Measurements from ENCODE around the gene CCDC187. TPM values are rescaled to one million over a fixed set of nuclear protein-coding genes. Genes with fewer than 3 reads are reported as not detected.

The CCDC187 gene
- total and polyA plus RNA-seq, 4 donors: 2.0 to 16.8 (median 6.8) TPM

DNA sequence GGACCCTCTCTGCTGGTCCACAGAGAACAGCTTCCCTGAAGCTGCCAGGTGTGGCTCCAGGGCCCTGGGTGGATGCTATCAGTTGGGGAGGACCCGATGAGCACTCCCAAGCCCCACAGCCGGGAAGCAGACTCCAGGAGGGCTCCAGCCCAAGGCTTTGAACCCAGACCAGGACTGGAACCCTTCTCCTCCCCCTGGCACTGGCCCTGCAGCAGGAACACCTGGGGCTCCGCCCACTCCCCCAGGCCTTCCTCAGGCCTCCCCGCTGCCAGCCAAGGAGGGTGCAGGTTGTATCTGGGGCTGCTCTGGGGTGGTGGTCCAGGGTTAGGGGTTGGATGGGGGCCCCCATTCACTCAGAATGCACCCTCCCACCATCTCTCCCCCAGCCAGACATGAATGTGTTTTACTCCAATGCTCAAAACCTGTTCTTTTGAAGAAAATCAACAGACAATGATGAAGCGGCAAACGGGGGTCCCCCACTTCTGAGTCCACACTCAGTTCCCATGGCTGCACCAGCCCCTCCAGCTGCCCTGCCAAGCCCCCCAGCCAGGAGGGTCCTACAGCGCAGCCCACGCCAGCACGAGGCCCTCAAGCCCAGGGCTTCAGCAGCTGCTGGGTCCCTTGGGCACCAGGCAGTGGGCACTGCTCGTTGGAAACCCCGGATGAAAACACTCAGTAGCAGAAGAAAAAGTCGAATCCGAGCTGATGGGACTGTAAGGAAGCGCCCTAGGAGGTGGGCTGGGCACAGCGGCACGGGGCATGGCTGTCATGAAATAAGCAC, 23.2 kb downstream of the CCDC187 start:
- TF ChIP-seq, protein P1, sequence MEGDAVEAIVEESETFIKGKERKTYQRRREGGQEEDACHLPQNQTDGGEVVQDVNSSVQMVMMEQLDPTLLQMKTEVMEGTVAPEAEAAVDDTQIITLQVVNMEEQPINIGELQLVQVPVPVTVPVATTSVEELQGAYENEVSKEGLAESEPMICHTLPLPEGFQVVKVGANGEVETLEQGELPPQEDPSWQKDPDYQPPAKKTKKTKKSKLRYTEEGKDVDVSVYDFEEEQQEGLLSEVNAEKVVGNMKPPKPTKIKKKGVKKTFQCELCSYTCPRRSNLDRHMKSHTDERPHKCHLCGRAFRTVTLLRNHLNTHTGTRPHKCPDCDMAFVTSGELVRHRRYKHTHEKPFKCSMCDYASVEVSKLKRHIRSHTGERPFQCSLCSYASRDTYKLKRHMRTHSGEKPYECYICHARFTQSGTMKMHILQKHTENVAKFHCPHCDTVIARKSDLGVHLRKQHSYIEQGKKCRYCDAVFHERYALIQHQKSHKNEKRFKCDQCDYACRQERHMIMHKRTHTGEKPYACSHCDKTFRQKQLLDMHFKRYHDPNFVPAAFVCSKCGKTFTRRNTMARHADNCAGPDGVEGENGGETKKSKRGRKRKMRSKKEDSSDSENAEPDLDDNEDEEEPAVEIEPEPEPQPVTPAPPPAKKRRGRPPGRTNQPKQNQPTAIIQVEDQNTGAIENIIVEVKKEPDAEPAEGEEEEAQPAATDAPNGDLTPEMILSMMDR (IDR thresholded peaks at IDR 0.05; ENCODE audit: control extremely low read depth, extremely low read depth): no peak
- DNase-seq: no peak
- no peak for ATAC-seq (ENCODE audit: insufficient read depth, low FRiP score)
- H3K27ac ChIP-seq (ENCODE audit: low read depth in 1 of 2, low read length in 1 of 2): no peak overlapping the region
- H3K4me3 ChIP-seq: no peak overlapping the region
- peaks cover 0 to 4% (median 0%) of the 10 kb centered on the region in 5 donors for H3K4me1 ChIP-seq (ENCODE audit: control insufficient read depth in 5 of 5, insufficient read depth in 5 of 5, low read length in 5 of 5)
- peaks cover 0 to 6% (median 0%) of the 10 kb centered on the region in 3 donors for H3K27me3 ChIP-seq (ENCODE audit: control insufficient read depth in 3 of 3, insufficient read depth in 3 of 3, low read length in 2 of 3)
- H3K9ac ChIP-seq (ENCODE audit: insufficient read depth in 1 of 2, low read length in 2 of 2): no peak overlapping the region
- WGBS, 2 donors: 90 to 92% methylated on average over 16 of the region's 16 CpGs
- H3K9me3 ChIP-seq (ENCODE audit: control insufficient read depth in 4 of 4, insufficient read depth in 3 of 4, low read length in 3 of 4): peaks cover 0 to 7% (median 0%) of the 10 kb centered on the region in 4 donors
- no peaks in the 10 kb centered on the region for H3K36me3 ChIP-seq (ENCODE audit: control insufficient read depth in 4 of 4, insufficient read depth in 4 of 4, low read length in 4 of 4)

DNA sequence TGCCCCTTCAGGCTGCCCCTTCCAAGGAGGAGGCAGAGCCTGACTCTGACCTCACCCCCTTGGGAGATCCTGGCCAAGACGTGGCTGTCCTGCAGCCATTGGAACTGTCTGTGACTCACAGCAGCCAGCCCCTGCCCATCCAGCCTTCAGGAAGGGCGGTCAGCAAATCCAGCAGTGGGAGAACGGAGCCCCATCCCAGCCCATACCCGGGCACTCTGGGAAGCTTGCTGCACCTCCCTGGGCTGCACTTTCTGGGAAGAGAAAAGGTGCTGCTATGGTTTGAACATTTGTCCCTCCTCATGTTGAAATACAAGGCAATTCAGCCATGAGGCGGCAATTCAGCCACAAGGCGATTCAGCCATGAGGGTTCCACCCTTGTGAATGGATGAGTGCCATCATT, 24.4 kb downstream of the CCDC187 start:
- H3K36me3 ChIP-seq (ENCODE audit: control insufficient read depth in 4 of 4, insufficient read depth in 4 of 4, low read length in 4 of 4): no peaks in the 10 kb centered on the region
- H3K9me3 ChIP-seq (ENCODE audit: control insufficient read depth in 4 of 4, insufficient read depth in 3 of 4, low read length in 3 of 4): peaks cover 0 to 6% (median 0%) of the 10 kb centered on the region in 4 donors
- H3K27ac ChIP-seq (ENCODE audit: low read depth in 1 of 2, low read length in 1 of 2): no peak overlapping the region
- ATAC-seq (ENCODE audit: insufficient read depth, low FRiP score) (no peak), DNase-seq (no peak)
- 85 to 91% methylated on average over 5 to 6 of the region's 6 CpGs for WGBS, 2 donors
- H3K9ac ChIP-seq (ENCODE audit: insufficient read depth in 1 of 2, low read length in 2 of 2): no peak overlapping the region
- H3K4me1 ChIP-seq (ENCODE audit: control insufficient read depth in 5 of 5, insufficient read depth in 5 of 5, low read length in 5 of 5): peaks cover 0 to 4% (median 0%) of the 10 kb centered on the region in 5 donors
- no peak overlapping the region for H3K4me3 ChIP-seq
- TF ChIP-seq, protein P1 (IDR thresholded peaks at IDR 0.05; ENCODE audit: control extremely low read depth, extremely low read depth): no peak
- peaks cover 0 to 4% (median 0%) of the 10 kb centered on the region in 3 donors for H3K27me3 ChIP-seq (ENCODE audit: control insufficient read depth in 3 of 3, insufficient read depth in 3 of 3, low read length in 2 of 3)

DNA sequence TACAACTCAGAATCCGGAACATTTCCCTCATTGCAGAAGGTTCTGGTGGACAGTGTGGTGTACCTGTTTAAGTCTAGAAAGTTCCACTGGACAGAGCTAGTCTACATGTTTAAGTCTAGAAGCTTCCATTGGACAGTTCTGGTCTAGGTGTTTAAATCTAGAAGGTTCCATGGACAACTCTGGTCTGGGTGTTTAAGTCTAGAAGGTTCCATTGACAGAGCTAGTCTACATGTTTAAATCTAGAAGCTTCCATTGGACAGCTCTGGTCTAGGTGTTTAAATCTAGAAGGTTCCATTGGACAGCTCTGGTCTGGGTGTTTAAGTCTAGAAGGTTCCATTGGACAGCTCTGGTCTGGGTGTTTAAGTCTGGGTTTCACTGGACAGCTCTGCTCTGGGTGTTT, 25.0 kb downstream of the CCDC187 start:
- H3K27me3 ChIP-seq (ENCODE audit: control insufficient read depth in 3 of 3, insufficient read depth in 3 of 3, low read length in 2 of 3): peaks cover 0 to 4% (median 0%) of the 10 kb centered on the region in 3 donors
- no peak overlapping the region for H3K4me3 ChIP-seq
- H3K9ac ChIP-seq (ENCODE audit: insufficient read depth in 1 of 2, low read length in 2 of 2): no peak overlapping the region
- 87 to 100% methylated on average over 1 of the region's 1 CpG for WGBS, 2 donors
- ATAC-seq (ENCODE audit: insufficient read depth, low FRiP score) (no peak), DNase-seq (no peak)
- no peak overlapping the region for H3K27ac ChIP-seq (ENCODE audit: low read depth in 1 of 2, low read length in 1 of 2)
- TF ChIP-seq, protein P1 (IDR thresholded peaks at IDR 0.05; ENCODE audit: control extremely low read depth, extremely low read depth): no peak
- peaks cover 0 to 4% (median 0%) of the 10 kb centered on the region in 5 donors for H3K4me1 ChIP-seq (ENCODE audit: control insufficient read depth in 5 of 5, insufficient read depth in 5 of 5, low read length in 5 of 5)
- H3K9me3 ChIP-seq (ENCODE audit: control insufficient read depth in 4 of 4, insufficient read depth in 3 of 4, low read length in 3 of 4): peaks cover 0 to 8% (median 0%) of the 10 kb centered on the region in 4 donors
- H3K36me3 ChIP-seq (ENCODE audit: control insufficient read depth in 4 of 4, insufficient read depth in 4 of 4, low read length in 4 of 4): no peaks in the 10 kb centered on the region
